Coronary artery (tissue), 2 donors: ENCODE measurements around the gene ZDHHC22.
A peak's percentile ranks its signal among the peaks of the same experiment; 100 is the strongest.

Experiments used
- DNase-seq: peaks from one replicate; pipeline ENCODE4 v3.0.0-alpha.2; 2017; ENCODE audit warnings: low spot score
- H3K27ac ChIP-seq, 2 donors: fragments of 200-600 bp; sonication (generic); one replicate each; pipeline ENCODE4 v1.5.1; 2016 to 2019
- H3K4me3 ChIP-seq: fragments of 200-600 bp; sonication (generic); 2 replicates; pipeline ENCODE4 v1.5.1; 2016; ENCODE audit warnings: mild to moderate bottlenecking, moderate library complexity
- TF ChIP-seq, protein P1 (sequence below): fragments of 200-600 bp; sonication (generic); IDR thresholded peaks from one replicate; pipeline ENCODE4 v1.5.1; 2019; ENCODE audit warnings: antibody characterized with exemption

The ZDHHC22 gene

DNA sequence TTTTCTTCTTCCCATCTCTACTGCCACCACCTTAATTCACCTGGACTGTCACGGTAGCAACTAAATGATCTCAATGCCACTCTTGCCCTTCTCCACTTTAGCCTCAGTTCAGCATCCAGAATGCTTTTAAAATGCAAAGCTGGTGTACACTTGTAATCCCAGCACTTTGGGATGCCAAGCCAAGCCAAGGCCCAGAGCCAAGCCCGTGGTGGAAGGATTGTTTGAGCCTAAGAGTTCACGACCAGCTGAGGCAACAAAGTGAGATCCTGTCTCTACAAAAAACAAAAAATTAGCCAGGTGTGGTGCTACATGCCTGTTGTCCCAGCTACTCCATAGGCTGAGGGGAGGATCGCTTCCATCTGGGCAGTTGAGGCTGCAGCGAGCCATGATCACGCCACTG lies 37.6 kb downstream of the ZDHHC22 start:
- DNase-seq, result no peak
- Histone ChIP-seq H3K4me3 (no peak overlapping the region), H3K27ac (peak overlapping the region; percentile 60 to 82)
- TF ChIP-seq, protein P1, sequence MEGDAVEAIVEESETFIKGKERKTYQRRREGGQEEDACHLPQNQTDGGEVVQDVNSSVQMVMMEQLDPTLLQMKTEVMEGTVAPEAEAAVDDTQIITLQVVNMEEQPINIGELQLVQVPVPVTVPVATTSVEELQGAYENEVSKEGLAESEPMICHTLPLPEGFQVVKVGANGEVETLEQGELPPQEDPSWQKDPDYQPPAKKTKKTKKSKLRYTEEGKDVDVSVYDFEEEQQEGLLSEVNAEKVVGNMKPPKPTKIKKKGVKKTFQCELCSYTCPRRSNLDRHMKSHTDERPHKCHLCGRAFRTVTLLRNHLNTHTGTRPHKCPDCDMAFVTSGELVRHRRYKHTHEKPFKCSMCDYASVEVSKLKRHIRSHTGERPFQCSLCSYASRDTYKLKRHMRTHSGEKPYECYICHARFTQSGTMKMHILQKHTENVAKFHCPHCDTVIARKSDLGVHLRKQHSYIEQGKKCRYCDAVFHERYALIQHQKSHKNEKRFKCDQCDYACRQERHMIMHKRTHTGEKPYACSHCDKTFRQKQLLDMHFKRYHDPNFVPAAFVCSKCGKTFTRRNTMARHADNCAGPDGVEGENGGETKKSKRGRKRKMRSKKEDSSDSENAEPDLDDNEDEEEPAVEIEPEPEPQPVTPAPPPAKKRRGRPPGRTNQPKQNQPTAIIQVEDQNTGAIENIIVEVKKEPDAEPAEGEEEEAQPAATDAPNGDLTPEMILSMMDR, result no peak

DNA sequence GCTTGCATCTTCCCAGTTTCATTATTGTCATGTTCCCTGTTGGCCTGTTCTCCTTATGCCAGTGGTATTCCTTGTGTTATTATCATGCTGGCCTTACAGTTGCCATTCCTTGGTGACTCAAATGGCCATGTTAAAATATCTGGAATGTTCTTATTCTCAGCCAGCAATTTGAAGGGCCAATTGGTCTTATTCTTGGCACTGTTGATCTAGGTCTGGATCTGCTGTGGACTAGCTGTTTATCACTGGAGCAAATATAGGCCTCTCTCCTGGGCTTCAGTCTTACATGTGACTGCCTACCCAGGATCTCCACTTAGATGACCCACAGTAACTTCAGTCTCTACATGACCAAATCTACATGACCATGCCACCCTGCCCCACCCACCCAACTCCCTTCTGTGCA lies 38.1 kb downstream of the ZDHHC22 start:
- H3K27ac ChIP-seq, result peak overlapping the region; percentile 60 to 82
- TF ChIP-seq, protein P1, result no peak
- no peak overlapping the region for H3K4me3 ChIP-seq
- no peak for DNase-seq

DNA sequence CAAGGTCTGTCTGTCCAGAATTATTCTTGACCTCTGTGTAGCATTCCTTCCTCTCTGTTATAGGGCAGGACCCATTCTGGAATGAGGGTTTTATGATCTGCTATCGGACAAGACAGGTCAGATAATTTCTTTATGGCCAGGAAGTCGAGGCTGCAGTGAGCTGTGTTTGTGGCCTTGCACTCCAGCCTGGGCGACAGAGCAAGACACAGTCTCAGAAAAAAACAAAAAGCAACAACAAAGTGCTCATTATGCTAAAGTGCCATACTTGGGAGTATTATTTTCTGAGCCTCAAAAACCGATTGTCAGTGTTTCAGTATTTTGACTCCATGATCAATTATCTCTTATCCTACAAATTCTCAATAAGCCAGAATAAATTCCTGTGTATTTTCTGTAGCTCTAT lies 39.4 kb downstream of the ZDHHC22 start:
- H3K4me3 ChIP-seq, result no peak overlapping the region

DNA sequence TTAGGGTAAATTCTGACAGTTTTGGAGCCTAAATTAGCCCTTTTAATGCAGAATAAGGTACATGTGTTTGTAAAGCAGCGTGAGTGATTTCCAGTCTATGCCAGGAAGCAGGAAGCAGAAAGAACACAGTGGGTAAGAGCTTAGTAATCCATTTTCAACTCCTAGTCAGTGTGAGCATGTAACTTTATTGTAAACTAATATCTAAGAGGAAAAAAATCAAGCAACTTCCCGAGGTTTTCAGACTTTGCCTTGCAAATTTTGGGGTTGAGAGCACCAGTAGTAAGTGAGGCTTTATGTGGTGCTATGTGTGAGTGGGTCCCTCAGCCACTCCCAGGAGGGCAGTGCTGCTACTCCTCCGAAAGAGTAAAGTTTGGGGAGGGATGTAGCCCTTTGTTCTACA lies 40.6 kb downstream of the ZDHHC22 start:
- peak overlapping the region; percentile 79 to 97 for H3K27ac ChIP-seq
- TF ChIP-seq, protein P1, result no peak
- H3K4me3 ChIP-seq, result peak overlapping the region; percentile 32
- no peak for DNase-seq

More for the DNA sequence above, 39.4 kb downstream of the ZDHHC22 start:
- no peak for DNase-seq
- TF ChIP-seq, protein P1, result no peak
- peak overlapping the region in 1 of 2 donors; percentile 57 for H3K27ac ChIP-seq

DNA sequence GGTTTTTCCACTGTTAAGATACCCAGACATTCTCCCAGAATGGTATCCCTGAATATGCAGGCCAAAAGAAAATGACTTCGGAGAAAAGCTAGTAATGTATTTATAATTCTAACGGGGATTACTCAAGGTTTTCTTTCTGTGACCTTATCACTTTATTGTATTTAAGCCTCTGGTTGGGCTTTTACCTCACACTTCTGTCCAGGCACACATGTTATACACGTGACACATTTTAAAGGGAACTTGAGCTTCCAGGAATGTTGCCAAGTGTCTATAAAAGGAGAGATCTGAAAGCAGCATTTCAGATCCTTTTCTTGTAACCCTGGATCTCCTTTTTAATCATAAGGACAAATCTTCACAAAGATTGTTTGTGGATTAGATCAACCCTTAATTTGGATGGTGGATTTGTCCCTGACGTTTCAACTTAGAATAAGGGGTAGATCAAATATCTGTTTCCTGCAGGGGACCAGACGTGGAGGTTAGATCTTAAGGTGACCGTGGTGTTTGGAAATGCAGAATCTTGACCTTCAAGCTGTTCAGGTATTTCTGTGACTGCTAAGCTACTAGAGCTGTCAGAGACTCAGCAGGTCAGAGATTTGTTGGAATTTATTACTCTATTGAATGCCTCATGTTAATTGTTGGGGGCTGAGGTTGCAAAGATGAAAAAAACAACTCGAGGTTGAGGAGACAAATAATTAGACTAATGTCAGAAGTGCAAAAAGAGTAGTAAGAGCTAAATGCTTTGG lies 42.0 kb downstream of the ZDHHC22 start:
- Histone ChIP-seq H3K4me3 (peak overlapping the region; percentile 97), H3K27ac (peak overlapping the region; percentile 97 to 100)
- TF ChIP-seq, protein P1, result no peak
- no peak for DNase-seq

DNA sequence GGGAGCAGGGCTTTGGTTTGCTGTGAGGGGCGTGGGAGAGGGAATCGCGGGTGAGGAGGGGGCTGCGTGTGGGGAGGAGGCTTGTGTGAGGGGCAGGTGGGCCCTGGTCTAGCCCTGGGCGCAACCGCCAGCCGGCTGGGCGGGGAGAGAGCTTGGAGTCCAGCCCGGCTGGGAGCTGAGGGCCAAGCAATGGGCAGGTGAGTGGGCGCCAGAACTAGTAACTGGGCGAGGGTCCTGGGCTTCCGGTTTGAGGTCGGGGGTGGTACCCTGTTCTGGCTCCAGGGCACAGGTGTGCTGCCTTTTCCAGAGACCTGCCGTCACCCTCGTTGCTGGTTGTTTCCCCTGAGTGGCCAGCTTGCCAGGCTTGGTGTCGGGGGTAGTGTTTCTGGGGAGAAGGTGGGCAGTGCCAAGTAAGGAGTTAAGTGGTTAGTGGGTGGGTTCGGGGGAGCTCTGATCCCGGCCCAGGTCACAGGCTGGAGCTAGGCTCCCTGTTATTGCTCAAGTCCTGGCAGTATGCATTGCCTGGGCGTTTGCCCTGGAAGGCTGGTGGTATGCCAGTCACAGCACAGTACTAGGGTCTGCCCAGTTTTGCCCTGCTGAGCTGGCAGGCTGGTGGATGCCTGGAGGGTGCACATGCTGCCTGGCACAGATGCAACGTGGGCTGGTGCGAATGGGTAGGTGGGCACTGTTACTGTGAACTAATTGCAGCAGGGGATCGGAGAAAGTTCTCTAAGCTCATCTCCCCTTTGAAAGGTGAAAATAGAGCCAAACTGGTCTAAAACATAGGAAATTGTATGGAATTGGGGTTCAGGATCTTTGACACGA lies 42.9 kb downstream of the ZDHHC22 start:
- Histone ChIP-seq H3K4me3 (peak overlapping the region; percentile 97), H3K27ac (peak overlapping the region; percentile 97 to 100)
- DNase-seq, result peak; percentile 89
- TF ChIP-seq, protein P1, result no peak
